Midbrain (tissue), 1 donor: ENCODE data around the gene ZNF823.
"Not testable (repeated sequence)": the region's sequence is repeated elsewhere in the genome, so short reads cannot be mapped to it uniquely, and the experiment has no call there.

ENCODE experiments used
- DNase-seq: peaks from one replicate; lab custom pipeline; 2025; lab: John Stamatoyannopoulos, UW

ZNF823 gene

DNA sequence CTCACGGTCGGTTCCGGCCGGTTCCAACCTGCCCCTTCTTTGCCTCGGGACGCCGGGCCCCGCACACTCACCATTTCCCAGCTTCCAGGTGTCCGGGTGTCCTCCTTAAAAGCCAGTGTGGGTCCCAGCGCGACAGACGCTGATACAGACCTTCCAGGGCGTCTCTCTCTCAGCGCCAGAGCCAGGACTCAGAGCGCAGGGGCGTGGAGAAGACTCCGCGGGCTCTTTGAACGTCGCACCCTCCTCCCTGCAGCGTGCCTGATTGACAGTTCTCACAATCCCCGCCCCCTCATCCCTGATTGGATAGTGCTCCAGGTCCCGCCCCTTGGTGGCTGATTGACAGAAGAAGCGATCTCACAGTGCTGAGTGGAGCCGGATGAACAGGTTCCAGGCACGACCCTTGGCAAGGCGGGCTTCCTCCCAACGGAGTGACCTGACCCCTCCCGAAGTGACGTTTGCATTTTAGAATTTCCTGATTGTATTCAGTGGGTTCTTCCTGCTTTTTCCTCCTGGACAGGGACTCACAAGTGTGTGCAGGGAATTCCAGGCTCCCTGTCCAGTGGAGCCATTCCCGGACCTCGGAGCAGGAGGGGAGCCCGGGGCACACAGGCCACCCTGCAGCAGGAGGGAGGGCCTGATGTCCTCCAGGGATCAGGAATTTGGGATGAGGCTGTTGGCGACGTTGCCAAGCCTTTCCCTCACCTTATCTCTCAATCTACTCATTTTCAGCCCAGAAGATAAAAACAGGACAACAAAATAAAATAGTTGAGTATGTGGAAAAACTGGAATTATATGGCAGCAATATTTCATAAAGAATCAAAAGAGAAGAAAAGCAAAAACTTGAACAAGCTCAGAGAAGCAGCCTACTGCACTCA, at the start of gene ZNF823:
Gene ZNF823, minus strand, starts transcription at position 201 of the 875 bp plus-strand sequence. Its CDS starts 127 bp downstream, at position 74.
- peak; percentile 99 for DNase-seq

DNA sequence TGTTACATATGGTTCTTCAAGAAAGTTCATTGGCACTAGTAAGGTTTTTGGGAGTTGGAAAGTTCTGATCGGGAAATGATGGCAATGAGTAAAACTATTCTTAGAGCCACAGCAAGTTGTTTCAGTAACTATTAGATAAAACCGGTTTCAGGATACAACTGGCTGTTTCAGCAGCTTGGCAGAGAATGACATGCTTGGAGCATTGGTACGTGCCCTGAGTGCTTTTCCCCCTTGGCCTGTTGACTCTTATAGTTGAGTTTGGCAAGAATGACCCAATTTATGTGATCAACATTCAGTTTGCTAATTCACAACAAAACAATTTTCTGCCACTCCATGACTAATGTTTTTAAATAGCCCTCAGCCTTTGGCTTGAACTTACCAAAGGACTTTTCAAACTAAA, 48.8 kb upstream of the ZNF823 start:
- no peak for DNase-seq

DNA sequence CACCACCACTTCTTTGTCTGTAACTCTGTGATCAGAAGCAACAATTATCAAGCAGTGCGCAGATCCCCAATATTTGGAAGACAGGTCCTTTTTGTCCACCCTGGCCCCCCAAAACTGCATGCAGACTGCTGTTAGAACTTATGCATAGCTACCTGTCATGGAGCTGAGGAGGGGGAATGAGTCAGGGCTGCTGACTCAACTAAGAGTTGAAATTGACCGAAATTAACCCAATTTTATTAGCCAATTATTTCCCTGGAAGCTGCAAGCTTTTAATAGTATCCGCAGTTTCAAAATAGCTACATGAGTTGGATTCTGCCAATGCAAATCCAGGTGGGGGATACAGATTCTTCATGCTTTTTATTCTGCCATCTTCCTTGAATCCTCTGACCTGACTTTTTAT, 45.6 kb upstream of the ZNF823 start:
- no peak for DNase-seq

DNA sequence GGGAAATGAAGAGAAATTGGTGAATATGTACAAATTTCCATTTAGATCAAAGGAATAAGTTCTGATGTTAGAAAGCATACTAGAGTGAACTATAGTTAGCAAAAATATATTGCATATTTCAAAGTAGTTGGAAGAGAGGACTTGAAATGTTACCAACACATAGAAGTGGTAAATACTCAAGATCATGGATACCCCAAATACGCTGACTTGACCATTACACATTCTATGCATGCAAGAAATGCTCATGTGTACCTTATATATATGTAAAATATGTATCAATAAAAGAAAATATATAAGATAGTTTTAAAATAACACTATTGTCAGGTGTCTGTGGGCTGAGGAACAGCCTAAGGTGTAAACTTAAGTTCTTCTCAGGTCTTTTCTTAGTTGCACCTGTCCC, 45.0 kb upstream of the ZNF823 start:
- DNase-seq: no peak

DNA sequence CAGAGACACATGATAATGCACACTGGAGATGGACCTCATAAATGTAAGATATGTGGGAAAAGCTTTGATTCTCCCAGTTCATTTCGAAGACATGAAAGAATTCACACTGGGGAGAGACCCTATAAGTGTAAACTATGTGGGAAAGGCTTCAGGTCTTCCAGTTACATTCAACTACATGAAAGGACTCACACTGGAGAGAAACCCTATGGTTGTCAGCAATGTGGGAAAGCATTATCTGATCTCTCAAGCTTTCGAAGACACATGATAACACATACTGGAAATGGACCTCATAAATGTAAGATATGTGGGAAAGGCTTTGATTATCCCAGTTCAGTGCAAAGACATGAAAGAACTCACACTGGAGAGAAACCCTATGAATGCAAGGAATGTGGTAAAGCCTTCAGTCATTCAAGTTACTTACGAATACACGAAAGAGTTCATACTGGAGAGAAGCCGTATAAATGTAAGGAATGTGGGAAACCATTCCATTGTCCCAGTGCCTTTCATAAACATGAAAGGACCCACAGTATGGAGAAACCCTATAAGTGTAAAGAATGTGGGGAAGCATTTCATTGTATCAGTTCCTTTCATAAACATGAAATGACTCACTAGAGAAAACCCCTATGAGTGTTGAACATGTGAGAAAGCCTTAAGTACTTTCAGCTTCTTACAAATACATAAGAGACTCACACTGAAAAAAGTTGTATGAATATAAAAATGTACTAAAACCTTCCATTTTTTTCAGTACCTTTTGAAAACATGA, 42.7 kb upstream of the ZNF823 start:
- DNase-seq: no peak

DNA sequence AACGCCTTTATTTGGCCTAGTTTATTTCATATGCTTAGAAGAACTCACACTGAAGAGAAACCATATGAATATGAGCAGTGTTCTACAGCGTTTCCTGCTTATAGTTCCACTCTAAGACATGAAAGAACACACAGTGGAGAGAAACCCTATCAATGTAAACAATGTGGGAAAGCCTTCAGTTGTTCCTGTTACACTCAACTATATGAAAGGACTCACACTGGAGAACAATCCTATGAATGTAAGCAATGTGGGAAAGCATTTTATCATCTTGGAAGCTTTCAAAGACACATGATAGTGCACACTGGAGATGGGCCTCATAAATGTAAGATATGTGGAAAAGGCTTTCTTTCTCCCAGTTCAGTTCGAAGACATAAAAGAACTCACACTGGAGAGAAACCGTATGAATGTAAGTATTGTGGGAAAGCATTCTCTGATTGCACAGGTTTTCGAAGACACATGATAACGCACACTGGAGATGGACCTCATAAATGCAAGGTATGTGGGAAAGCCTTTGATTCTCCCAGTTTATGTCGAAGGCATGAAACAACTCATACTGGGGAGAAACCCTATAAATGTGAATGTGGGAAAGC, 41.8 kb upstream of the ZNF823 start:
- DNase-seq: no peak

DNA sequence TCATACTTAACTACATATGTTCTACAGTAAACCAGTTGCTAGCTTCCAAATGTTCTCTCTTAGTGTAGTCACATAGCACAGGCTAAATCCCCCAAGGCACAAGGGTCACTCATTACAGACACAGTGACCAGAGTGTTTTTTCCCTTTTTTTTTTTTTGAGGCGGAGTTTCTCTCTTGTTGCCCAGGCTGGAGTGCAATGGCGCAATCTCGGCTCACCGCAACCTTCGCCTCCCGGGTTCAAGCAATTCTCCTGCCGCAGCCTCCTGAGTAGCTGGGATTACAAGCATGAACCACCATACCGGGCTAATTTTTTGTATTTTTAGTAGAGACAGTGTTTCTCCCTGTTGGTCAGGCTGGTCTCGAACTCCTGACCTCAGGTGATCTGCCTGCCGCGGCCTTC, 37.9 kb upstream of the ZNF823 start:
- not testable (repeated sequence) for DNase-seq

DNA sequence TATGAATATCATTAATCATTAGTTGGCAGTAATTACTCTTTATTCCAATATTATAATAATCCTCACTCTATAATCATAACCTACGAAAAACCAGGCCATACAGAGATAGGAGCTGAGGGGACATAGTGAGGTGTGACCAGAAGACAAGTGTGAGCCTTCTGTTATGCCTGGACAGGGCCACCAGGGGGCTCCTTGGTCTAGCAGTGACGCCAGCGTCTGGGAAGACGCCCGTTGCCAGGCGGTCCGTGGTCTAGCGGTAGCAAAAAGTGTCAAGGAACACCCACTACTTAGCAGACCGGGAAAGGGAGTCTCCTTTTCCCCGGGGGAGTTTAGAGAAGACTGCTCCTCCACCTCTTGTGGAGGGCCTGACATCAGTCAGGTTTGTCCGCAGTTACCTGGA, 32.8 kb upstream of the ZNF823 start:
- not testable (repeated sequence) for DNase-seq

DNA sequence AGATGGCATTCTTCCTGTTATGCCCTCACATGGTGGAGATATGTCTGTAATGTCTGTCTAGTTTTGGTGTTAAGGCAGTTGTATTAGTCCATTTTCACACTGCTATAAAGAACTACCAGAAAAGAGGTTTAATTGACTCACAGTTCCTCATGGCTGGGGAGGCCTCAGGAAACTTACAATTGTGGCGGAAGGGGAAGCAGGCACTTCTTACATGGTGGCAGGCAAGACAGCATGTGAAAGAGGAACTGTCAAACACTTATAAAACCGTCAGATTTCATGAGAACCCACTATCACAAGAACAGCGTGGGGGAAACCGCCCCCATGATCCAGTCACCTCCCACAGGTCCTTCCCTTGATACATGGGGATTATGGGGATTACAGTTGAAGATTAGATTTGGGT, 31.2 kb upstream of the ZNF823 start:
- DNase-seq: no peak

DNA sequence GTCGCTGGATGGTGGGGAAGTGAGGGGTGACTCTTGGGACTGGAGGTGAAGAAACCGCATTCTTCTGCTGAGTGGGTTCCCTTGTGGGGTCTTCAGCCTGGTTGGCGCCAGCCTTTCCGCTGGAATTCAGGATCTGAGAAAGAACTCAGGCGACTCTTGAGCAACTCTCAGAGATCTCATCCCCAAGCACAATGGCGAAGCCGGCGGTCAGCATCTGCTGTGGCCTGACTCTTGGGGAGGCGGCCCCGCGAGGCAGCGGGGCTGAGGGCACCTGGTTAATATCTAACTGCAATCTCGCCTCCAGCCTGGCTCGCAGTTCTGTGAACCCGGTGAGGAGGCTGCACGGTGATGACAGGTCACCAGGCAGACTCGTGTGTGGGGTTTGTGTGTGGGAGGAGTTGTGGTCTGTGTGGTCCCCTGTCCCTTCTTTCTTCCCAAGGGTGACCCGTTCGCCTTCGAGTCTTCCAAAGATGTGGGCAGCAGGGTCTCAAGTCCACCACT, 28.9 kb upstream of the ZNF823 start:
- DNase-seq: no peak

DNA sequence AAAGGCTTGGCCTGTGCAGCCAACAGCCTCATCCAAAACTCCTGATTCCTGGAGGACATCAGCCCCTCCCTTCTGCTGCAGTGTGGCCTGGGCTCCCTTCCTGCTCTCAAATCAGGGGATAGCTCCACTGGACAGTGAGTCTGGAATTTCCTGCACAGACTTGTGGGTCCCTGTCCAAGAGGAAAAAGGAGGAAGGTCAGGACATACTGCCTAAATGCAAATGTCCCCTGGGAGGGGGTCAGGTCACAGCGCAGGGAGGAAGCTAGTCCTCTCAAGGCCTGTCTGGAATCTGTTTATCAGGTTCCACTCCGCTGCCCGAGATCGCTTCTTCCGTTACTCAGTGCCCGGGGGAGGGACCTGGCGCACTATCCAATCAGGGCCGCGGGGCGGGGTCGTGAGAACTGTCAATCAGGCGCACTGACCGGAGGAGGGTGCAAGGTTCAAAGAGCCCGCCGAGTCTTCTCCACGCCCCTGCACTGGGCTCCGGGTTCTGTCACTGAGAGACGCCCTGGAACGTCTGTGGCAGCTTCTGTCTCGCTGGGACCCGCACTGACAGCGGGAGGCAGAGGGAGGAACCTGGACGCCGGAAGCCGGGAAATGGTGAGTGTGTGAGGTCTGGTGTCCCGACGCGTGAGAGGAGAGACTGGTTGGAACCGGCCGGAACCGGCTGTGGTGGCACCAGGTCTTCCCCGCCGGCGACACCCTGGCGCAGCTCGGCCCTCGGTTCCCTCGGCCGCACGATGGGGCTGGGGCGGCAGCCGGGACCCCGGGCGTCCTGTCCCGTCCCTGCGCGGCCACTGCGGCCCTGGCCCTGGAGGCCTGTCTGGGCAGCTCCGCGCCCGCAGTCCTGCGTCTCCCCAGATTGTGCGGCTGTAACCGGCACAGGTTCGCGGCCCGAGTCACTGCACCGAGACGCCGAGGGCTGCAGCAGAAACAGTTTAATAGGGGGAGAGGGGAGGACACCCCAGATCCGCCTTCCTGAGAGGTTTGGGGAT, 28.1 kb upstream of the ZNF823 start, which contains the start of gene ZNF441:
Gene ZNF441, plus strand, starts transcription at position 404 of the 995 bp plus-strand sequence. Its CDS starts 194 bp downstream, at position 598.
- peak; percentile 98 for DNase-seq

DNA sequence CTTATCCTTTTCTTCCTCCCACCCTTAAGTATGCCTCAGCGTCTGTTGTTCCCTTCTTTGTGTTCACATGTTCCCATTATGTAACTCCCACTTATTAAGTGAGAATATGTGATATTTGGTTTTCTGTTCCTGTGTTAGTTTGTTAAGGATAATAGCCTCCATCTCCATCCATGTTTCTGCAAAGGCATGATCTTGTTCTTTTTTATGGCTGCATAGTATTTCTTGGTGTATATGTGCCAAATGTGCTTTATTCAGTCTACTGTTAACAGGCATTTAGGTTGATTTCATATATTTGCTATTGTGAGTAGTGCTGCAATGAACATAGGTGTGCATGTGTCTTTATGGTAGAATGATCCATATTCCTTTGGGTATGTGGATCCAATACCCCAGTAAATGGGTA, 24.9 kb upstream of the ZNF823 start:
- DNase-seq: no peak

DNA sequence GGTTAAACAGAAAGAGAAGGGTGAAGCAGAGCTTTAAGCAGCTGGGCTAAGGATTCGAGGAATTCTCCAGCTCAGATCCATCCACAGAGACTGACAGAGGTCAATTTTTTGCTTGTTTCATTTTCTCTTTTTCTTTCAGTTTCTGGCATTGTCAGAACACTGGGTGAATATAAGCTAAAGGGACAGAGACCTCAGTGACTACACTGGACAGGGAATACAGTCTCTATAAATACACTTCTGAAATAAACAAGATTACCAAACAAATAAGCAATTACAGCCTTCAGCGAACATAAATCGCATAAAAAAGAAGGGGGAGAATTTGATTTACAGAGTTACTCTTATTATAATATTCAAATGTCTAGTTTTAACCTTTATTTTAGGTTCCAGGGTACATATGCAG, 24.4 kb upstream of the ZNF823 start:
- no peak for DNase-seq

DNA sequence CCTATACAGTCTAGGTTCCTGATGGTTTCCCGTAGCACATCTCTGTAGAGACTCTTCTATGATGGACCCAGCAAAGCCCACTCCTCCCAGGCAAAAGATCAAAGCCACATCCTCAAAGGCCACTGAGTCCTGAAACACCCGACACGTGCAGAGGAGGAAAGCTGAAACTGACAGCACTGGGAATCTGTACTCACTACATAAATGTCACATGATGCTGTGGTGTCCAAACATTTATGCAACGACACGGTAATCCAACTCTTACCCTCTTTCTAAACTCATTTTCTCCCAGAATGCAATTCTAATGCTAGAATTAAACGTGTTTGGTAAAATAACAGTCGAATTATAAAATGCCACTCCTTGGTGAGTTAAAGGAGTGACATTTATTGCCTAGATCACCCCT, 21.1 kb upstream of the ZNF823 start:
- no peak for DNase-seq

DNA sequence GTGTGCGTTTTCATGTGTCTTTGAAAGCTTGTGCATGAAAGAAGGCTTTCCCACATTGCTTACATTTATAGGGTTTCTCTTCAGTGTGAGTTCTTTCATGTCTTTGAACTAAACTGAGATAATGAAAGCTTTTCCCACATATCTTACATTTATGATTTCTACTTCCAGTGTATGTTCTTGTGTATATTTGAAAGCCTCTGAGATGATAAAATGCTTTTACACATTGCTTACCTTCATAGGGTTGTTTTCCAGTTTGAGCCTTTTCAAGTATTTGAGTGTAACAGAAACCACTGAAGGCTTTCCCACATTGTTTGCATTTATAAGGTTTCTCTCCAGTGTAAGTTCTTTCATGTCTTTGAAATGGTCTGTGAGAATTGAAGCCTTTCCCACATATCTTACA, 18.2 kb upstream of the ZNF823 start:
- DNase-seq: no peak

DNA sequence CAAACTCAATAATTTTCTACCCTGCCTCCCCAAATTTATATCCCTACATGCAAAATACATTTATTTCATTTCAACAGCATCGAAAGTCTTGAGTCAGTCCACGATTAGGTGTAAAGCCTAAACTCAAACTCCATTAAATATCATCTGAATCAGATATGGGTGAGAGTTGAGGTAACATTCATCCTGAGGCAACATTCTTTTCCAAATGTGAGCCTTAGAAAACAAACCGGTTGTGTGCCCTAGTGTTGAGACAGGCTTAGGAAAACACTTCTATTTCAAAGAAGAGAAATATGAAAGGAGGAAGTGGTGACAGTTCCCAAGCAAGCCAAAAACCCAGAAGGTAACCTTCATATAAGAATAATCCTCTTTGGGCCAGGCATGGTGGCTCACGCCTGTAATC, 15.9 kb upstream of the ZNF823 start:
- no peak for DNase-seq

DNA sequence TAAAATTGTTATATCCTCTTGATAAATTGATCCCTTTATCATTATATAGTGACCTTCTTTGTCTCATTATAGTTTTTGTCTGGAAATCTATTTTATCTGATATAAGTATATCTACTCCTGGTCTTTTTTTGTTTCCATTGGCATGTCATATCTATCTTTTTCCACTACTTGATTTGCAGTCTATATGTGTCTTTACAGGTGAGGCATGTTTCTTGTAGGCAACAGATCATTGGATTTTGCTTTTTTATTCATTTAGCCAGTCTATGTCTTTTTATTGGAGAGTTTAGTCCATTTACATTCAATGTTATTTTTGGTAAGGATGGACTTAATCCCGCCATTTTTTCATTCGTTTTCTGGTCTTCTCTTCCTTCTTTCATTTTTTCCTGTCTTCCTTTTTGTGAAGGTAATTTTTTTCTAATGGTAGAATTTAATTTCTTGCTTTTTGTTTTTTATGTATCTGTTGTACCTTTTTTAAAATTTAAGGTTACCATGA, 13.5 kb upstream of the ZNF823 start:
- no peak for DNase-seq

DNA sequence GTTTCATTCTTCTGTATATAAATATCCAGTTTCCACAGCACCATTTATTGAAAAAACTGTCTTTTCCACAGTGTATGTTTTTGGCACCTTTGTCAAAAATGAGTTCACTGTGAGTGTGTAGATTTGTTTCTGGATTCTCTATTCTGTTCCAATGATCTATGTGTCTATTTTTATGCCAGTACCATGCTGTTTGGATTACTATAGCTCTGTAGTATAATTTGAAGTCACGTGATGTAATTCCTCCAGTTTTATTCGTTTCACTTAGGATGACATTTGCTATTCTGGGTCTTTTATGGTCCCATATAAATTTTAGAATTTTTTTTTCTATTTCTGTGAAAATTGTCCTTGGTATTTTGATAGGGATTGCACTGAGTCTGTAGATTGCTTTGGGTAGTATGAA, 11.0 kb upstream of the ZNF823 start:
- no peak for DNase-seq

DNA sequence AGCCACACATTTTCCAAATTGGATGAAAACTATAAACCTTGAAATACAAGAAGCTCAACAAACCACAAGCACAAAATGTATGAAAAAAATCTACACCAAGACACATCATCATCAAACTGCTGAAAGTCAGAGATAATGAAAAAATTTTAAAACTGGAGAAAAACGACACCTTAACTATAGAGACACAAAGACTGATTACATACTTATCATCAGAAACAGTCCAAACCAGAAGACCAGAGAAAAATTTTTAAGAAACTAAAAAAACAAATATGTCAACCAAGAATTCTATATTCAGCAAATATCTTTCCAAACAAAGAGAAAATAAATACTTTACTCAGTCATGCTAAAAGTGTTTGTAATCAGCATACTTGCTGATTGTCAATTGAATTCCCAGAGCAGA, 8.5 kb upstream of the ZNF823 start:
- DNase-seq: no peak

DNA sequence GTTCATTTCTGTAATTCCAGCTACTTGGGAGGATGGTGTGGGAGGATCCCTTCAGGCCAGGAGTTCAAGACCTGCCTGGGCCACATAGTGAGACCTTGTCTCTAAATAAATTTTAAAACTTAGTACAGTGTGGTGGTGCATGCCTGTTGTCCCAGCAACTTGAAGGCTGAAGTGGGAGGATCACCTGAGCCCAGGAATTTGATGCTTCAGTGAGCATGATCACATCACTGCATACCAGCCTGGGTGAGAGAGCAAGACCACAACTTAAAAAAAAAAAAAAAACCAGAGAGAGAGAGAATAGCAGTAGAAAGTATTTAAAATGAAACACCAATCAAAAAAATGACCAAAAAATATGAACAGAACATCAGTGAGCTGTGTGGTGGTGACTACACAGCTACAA, 7.1 kb upstream of the ZNF823 start:
- no peak for DNase-seq
